ENCODE data around the gene AFF1.

DNA sequence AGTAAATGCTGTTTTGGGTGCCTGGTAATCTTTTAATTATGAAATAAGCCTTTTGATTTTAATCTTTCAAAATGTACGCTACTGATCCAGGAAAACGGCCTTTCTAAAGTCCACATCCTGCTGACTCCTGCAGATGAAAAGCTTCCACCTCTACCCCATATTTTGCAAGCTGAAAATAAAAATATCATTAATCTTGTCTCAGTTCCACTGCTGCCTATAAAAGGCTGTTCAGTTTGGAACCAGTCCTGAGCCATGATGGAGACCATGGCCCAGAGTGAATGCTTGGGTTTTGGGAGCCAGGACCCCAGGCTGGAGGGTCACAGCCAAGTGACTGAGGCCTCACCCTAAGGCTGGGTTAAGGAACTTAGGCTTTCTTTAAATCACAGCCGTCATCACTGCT, 110.8 kb downstream of the AFF1 start:
- TF ChIP-seq, protein P1, sequence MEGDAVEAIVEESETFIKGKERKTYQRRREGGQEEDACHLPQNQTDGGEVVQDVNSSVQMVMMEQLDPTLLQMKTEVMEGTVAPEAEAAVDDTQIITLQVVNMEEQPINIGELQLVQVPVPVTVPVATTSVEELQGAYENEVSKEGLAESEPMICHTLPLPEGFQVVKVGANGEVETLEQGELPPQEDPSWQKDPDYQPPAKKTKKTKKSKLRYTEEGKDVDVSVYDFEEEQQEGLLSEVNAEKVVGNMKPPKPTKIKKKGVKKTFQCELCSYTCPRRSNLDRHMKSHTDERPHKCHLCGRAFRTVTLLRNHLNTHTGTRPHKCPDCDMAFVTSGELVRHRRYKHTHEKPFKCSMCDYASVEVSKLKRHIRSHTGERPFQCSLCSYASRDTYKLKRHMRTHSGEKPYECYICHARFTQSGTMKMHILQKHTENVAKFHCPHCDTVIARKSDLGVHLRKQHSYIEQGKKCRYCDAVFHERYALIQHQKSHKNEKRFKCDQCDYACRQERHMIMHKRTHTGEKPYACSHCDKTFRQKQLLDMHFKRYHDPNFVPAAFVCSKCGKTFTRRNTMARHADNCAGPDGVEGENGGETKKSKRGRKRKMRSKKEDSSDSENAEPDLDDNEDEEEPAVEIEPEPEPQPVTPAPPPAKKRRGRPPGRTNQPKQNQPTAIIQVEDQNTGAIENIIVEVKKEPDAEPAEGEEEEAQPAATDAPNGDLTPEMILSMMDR (IDR thresholded peaks at IDR 0.05), result no peak
- no peak for TF ChIP-seq POLR2A (IDR thresholded peaks at IDR 0.05)

Measured in esophagus squamous epithelium (tissue), 4 donors.